Heart left ventricle (tissue), 13 donors: ENCODE measurements around the gene CLEC16A.

ENCODE experiments used
- POLR2A ChIP-seq, 2 donors: fragments of 450-650 bp; IDR thresholded peaks; one replicate each; pipeline ENCODE4 v1.6.1; 2017; ENCODE audit warnings: antibody characterized with exemption in 2 of 2, mild to moderate bottlenecking in 2 of 2, moderate library complexity in 2 of 2
- TF ChIP-seq, protein P1 (sequence below), 12 donors: fragments of 200-600 bp; sonication (generic) in 4 of 12; IDR thresholded peaks; one replicate each; pipeline versions ENCODE4 v1.5.0 to v1.8.0; 2018 to 2022; ENCODE audit warnings: antibody characterized with exemption in 12 of 12, mild to moderate bottlenecking in 5 of 12
- donor health status: ischemic (EF 13 %, LVEDD 7.1; RV severe dilation, severe dysfunction).
- donor health status: DM: no; HTN: yes; CAD: no.
- donor health status: DM: no; HTN: no; CAD: no.
- donor health status: ischemic (EF 25% LVEDD 6.9; RV normal size, moderate dysfunction).
- donor health status: ischemic (EF 25% LVEDD 5.7; RV mildly dilated, moderate dysfunction).
- donor health status: ischemic (EF 35%, LVEDD 5.7; RV mildly dilated, moderate dysfunction).
- donor health status: nonischemic (EF 11% LVEDD 7.7; RV severe dilation, severe dysfunction).
- donor health status: DM: yes; HTN: yes; CAD: no.
- donor health status: PGD.
- donor health status: ischemic (EF 29% LVEDD 5.4; RV normal size, mild dysfunction).
- donor health status: nonischemic (EF 23%, LVEDD 6.1; RV moderate dilation, normal function).

DNA sequence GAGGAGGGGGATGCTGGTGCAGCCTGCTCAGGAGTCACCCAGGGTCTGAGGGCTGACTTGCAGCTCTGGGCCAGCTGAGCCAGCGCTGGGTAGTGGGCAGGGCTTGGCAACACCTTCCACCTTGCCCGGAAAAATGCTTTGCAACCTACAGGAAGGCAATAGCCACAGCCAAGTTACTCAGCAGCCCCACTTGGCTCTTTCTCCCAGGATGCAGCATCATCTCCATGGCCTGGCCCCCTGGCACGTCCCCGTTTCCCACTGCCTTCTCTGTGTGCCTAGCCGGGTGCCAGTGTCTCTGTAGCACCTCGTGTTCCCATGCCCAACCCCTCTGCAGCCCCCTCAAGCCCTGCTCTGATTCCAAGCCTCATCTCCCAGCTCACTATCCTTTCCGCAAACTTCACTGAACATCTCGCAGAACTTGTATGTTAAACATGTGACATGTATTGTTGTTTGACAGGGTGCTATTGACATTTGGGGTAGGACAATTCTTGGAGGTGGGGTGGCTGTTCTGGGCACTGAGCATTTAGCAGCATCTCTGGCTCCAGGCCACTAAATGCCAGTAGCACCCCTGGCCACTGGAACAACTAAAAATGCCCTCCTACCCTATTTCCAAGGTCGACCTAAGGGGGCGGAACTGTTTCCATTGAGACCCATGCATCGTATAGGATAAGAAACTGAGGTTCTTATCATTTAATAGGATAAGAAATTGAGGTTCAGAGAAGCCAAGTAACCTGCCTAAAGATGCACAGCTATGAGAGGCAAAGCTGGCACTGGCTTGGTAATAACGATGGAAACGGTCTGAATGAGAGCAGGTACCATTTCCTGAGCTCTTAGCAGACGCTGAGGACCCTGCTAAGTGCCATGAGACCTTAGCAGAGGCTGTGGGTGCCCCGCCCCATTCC is 14.3 kb upstream of the CLEC16A start:
- TF ChIP-seq, protein P1, sequence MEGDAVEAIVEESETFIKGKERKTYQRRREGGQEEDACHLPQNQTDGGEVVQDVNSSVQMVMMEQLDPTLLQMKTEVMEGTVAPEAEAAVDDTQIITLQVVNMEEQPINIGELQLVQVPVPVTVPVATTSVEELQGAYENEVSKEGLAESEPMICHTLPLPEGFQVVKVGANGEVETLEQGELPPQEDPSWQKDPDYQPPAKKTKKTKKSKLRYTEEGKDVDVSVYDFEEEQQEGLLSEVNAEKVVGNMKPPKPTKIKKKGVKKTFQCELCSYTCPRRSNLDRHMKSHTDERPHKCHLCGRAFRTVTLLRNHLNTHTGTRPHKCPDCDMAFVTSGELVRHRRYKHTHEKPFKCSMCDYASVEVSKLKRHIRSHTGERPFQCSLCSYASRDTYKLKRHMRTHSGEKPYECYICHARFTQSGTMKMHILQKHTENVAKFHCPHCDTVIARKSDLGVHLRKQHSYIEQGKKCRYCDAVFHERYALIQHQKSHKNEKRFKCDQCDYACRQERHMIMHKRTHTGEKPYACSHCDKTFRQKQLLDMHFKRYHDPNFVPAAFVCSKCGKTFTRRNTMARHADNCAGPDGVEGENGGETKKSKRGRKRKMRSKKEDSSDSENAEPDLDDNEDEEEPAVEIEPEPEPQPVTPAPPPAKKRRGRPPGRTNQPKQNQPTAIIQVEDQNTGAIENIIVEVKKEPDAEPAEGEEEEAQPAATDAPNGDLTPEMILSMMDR (IDR thresholded peaks at IDR 0.05) = no peak
- no peak for TF ChIP-seq POLR2A (IDR thresholded peaks at IDR 0.05)
